ENCODE data around the gene OR10R2. TPM values are rescaled to one million over a fixed set of nuclear protein-coding genes. Genes with fewer than 3 reads are reported as not detected.

Gene OR10R2
- total RNA-seq = not detected in 2 replicates

GRCh38 chr1:158471920-158472319 is at the start of gene OR10R2:
TSS of gene OR10R2 (plus strand) at chr1:158472220. CDS start at chr1:158472326, 106 bp downstream.

DNA sequence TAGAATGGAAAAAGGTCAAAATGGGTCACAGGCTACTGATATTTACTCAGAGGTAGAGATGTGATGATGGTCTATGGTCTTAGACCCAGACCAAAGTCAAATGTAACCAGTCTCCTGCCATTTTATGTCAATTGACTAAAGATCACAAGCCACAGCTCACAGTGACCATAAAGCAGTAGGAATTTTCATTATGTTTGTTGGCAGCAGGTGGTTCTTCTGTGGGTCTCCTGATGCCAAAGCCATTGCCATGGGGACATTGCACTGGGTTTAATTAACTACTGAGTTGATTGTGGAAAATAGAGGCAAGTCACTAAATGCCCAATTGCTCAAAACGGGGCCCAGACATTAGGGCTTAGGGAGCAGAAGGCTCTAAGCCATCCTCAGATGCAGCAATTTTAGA is 45.9 kb upstream of the OR10R2 start, which contains the start of gene OR10K2:
OR10K2 (minus strand) TSS at position 101 of the 400 bp plus-strand sequence. CDS start 5,371 bp downstream, outside the sequence.

GRCh38 chr1:158461534-158461933 is 10.5 kb upstream of the OR10R2 start, which contains the start of gene OR10K1:
TSS of gene OR10K1 (plus strand) at chr1:158461834. CDS start at chr1:158465562, 3,728 bp downstream.

Other genes with a start within 250 kb of the OR10R2 start
- gene CD1A, start 217.8 kb upstream of the OR10R2 start, total RNA-seq = not detected in 2 replicates
- not detected in 2 replicates for gene CD1C, start 182.3 kb upstream of the OR10R2 start, total RNA-seq
- gene CD1B, start 140.7 kb upstream of the OR10R2 start, total RNA-seq = not detected in 2 replicates
- gene CD1E, start 118.3 kb upstream of the OR10R2 start, total RNA-seq = not detected in 2 replicates
- gene OR10T2, start 72.8 kb upstream of the OR10R2 start, total RNA-seq = not detected in 2 replicates
- not detected in 2 replicates for gene OR10K2, start 46.0 kb upstream of the OR10R2 start, total RNA-seq
- not detected in 2 replicates for gene OR10K1, start 10.4 kb upstream of the OR10R2 start, total RNA-seq
- gene OR6Y1, start 82.2 kb downstream of the OR10R2 start, total RNA-seq = not detected in 2 replicates
- gene OR6P1, start 98.4 kb downstream of the OR10R2 start, total RNA-seq = not detected in 2 replicates
- gene OR10X1, start 107.7 kb downstream of the OR10R2 start, total RNA-seq = not detected in 2 replicates
- not detected in 2 replicates for gene OR10Z1, start 133.0 kb downstream of the OR10R2 start, total RNA-seq
- under 0.01 and 0.20 TPM in 2 replicates for gene SPTA1, start 214.5 kb downstream of the OR10R2 start, total RNA-seq
- not detected in 2 replicates for gene OR6K2, start 228.4 kb downstream of the OR10R2 start, total RNA-seq
- not detected in 2 replicates for gene OR6K3, start 248.5 kb downstream of the OR10R2 start, total RNA-seq